Effector CD4-positive, alpha-beta T cell (primary cell): ENCODE results near the gene GMCL1.
"Not testable (repeated sequence)": the region's sequence is repeated elsewhere in the genome, so short reads cannot be mapped to it uniquely, and the experiment has no call there.

ENCODE experiments used
- DNase-seq: peaks from one replicate; pipeline ENCODE4 v3.0.0-alpha.2; 2020

Gene GMCL1

GRCh38 chr2:69807821-69808540 is 21.5 kb upstream of the GMCL1 start:
- DNase-seq = no peak

GRCh38 chr2:69810550-69810949 is 18.9 kb upstream of the GMCL1 start:
- DNase-seq = no peak

GRCh38 chr2:69811018-69811417 is 18.4 kb upstream of the GMCL1 start:
- DNase-seq = no peak

- no peak for DNase-seq
Measured at GRCh38 chr2:69811591-69811990, 17.9 kb upstream of the GMCL1 start.

- DNase-seq = no peak
Measured at GRCh38 chr2:69815717-69816116, 13.7 kb upstream of the GMCL1 start.

GRCh38 chr2:69816923-69817542 is 12.4 kb upstream of the GMCL1 start:
- peak; percentile 64 for DNase-seq

GRCh38 chr2:69817729-69818501 is 11.5 kb upstream of the GMCL1 start:
- DNase-seq = no peak

- DNase-seq = no peak
Measured at GRCh38 chr2:69827796-69828540, 1.5 kb upstream of the GMCL1 start.

GRCh38 chr2:69828938-69829255 is 563 bp upstream of the GMCL1 start:
- no peak for DNase-seq

GRCh38 chr2:69830045-69830905 is 815 bp downstream of the GMCL1 start:
- peak; percentile 26 for DNase-seq

GRCh38 chr2:69830906-69831241 is 1.4 kb downstream of the GMCL1 start:
- DNase-seq = not testable (repeated sequence)

- no peak for DNase-seq
Measured at GRCh38 chr2:69831354-69831905, 2.0 kb downstream of the GMCL1 start.

GRCh38 chr2:69833752-69834151 is 4.3 kb downstream of the GMCL1 start:
- DNase-seq = no peak

GRCh38 chr2:69835666-69836065 is 6.2 kb downstream of the GMCL1 start:
- no peak for DNase-seq

GRCh38 chr2:69836316-69836715 is 6.9 kb downstream of the GMCL1 start:
- DNase-seq = no peak

GRCh38 chr2:69837533-69837932 is 8.1 kb downstream of the GMCL1 start:
- no peak for DNase-seq

- no peak for DNase-seq
Measured at GRCh38 chr2:69843993-69844392, 14.5 kb downstream of the GMCL1 start.

GRCh38 chr2:69844560-69844959 is 15.1 kb downstream of the GMCL1 start:
- DNase-seq = no peak

GRCh38 chr2:69846182-69847067 is 17.0 kb downstream of the GMCL1 start:
- no peak for DNase-seq

- DNase-seq = no peak
Measured at GRCh38 chr2:69847068-69847828, 17.8 kb downstream of the GMCL1 start.
